Psoas muscle (tissue), 8 donors: ENCODE data around the gene MTNR1B. TPM values are rescaled to one million over a fixed set of nuclear protein-coding genes. Genes with fewer than 3 reads are reported as not detected.

ENCODE experiments used
- ATAC-seq, 4 donors: fragments of 200-7000 bp; cut with Tn5 transposase; one replicate each; pipeline ENCODE4 v1.9.1; 2020; ENCODE audit warnings: moderate library complexity in 3 of 4, mild to moderate bottlenecking in 2 of 4
- DNase-seq, 2 donors: peaks; one replicate each; pipeline ENCODE4 v3.0.0-alpha.2; 2020
- H3K27ac ChIP-seq: fragments of 200-600 bp; one replicate; pipeline ENCODE4 v1.8.0; 2022
- H3K27me3 ChIP-seq, 3 donors: fragments of 200-600 bp in 1 of 3; one replicate each; pipeline versions ENCODE4 v1.6.1 to v1.8.0; 2013 to 2022; ENCODE audit warnings: low read length in 2 of 3, mild to moderate bottlenecking in 2 of 3, moderate library complexity in 1 of 3; ENCODE audit not compliant: insufficient read depth in 3 of 3
- H3K36me3 ChIP-seq, 2 donors: fragments of 200-600 bp in 1 of 2; one replicate each; pipeline versions ENCODE4 v1.6.1 to v1.8.0; 2013 to 2022; ENCODE audit warnings: low read depth in 1 of 2, mild to moderate bottlenecking in 1 of 2, moderate library complexity in 1 of 2; ENCODE audit not compliant: insufficient read depth in 1 of 2
- H3K4me1 ChIP-seq: fragments of 200-600 bp; one replicate; pipeline ENCODE4 v1.8.0; 2022
- H3K4me3 ChIP-seq: fragments of 200-600 bp; one replicate; pipeline ENCODE4 v1.8.0; 2022; ENCODE audit warnings: mild to moderate bottlenecking
- H3K9me3 ChIP-seq: fragments of 200-600 bp; one replicate; pipeline ENCODE4 v1.8.0; 2022
- WGBS, 3 donors: extraction: QIAGEN DNeasy Blood & Tissue Kit; methylation state at CpG; one replicate each; pipeline versions ENCODE4 v1.1.6 to v1.1.7; 2013; 5-methylcytosine and 5-hydroxymethylcytosine counted together
- intact Hi-C, 2 donors: fragments of 100-400 bp; cut with DNase I; formaldehyde crosslinking; loops; one replicate each; pipeline versions ENCODE4 v1.11.0 to v1.14.2; 2022
- long read RNA-seq, 2 donors: library from polyadenylated mRNA; unstranded; transcript quantifications; one replicate each; pipeline ENCODE4 v2.0.0, GENCODE V29; 2021
- polyA plus RNA-seq, 3 donors: library from polyadenylated mRNA; stranded (reverse); fragments of 200-250 nt; gene quantifications; one replicate each; pipeline ENCODE4 v1.2.3, GENCODE V29; 2013
- total RNA-seq, 4 donors: library from RNA; stranded (reverse); fragmentation: NEBNext Ultra II Directional in 2 of 4; extraction: Animal tissue kit (Norgen Biotek cat#: 25700) in 2 of 4; gene quantifications; one replicate each; pipeline versions ENCODE4 v1.2.1 to v1.2.4, GENCODE V29; 2021 to 2023
- TF ChIP-seq, protein P1 (sequence below): fragments of 200-600 bp; IDR thresholded peaks from one replicate; pipeline ENCODE4 v1.8.0; 2022; ENCODE audit warnings: antibody characterized with exemption
- donor health status: healthy with polysubstance abuse.
- donor health status: DM: no; HTN: no; CAD: no; lungs with moderate emphysema.
- donor health status: Bipolar disorder and iron deficiency.
- donor health status: healthy.
- donor health status: DM: yes; HTN: yes; CAD: no.
- donor health status: DM: no; HTN: no; CAD: no.
- donor health status: DM: no; HTN: no; CAD: no.
- donor health status: DM: yes; HTN: yes; CAD: no.

MTNR1B gene
- total RNA-seq (not detected), polyA plus RNA-seq (not detected)
- long read RNA-seq, donor 1: 0 reads
- long read RNA-seq, donor 2: 0 reads

DNA sequence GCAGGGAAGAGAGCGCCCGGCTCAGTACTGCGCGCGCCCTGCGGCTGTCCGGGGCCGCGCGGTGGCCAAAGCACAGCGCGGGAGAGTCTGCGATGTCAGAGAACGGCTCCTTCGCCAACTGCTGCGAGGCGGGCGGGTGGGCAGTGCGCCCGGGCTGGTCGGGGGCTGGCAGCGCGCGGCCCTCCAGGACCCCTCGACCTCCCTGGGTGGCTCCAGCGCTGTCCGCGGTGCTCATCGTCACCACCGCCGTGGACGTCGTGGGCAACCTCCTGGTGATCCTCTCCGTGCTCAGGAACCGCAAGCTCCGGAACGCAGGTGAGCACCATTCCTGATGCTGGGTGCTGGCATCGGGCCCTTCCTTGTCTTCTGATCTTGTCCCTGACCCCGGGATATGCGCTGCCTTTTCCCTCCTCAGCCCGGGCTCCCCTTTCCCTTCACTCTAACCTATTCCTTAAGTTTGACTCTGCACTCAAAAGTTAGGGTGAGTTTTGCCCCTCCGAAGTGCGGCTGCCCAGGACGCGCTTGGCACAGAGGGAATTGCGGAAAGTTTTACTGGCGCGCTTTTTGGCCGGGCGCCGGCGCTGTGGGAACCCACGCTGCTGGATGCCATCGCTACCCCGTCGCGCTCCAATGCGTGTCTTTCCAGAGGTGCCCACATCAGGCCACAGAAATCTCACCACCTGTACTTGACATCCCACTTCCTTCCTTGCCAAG, at the start of gene MTNR1B:
Gene MTNR1B, plus strand, starts transcription at position 18 of the 714 bp plus-strand sequence. Its CDS starts 75 bp downstream, at position 93.
- DNase-seq: no peak
- no peaks in the 10 kb centered on the region for H3K4me1 ChIP-seq
- intact Hi-C loops: no loop called here
- no peaks in the 10 kb centered on the region for H3K9me3 ChIP-seq
- no peaks in the 10 kb centered on the region for H3K36me3 ChIP-seq
- ATAC-seq: no peak
- 3 to 7% (median 4%) methylated on average over 46 to 58 of the region's 58 CpGs for WGBS, 3 donors
- peaks cover 0 to 15% (median 8%) of the 10 kb centered on the region in 3 donors for H3K27me3 ChIP-seq
- no peak within 1 kb of the TSS for H3K4me3 ChIP-seq
- H3K27ac ChIP-seq: no peak within 1 kb of the TSS
- TF ChIP-seq, protein P1, sequence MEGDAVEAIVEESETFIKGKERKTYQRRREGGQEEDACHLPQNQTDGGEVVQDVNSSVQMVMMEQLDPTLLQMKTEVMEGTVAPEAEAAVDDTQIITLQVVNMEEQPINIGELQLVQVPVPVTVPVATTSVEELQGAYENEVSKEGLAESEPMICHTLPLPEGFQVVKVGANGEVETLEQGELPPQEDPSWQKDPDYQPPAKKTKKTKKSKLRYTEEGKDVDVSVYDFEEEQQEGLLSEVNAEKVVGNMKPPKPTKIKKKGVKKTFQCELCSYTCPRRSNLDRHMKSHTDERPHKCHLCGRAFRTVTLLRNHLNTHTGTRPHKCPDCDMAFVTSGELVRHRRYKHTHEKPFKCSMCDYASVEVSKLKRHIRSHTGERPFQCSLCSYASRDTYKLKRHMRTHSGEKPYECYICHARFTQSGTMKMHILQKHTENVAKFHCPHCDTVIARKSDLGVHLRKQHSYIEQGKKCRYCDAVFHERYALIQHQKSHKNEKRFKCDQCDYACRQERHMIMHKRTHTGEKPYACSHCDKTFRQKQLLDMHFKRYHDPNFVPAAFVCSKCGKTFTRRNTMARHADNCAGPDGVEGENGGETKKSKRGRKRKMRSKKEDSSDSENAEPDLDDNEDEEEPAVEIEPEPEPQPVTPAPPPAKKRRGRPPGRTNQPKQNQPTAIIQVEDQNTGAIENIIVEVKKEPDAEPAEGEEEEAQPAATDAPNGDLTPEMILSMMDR: no peak

DNA sequence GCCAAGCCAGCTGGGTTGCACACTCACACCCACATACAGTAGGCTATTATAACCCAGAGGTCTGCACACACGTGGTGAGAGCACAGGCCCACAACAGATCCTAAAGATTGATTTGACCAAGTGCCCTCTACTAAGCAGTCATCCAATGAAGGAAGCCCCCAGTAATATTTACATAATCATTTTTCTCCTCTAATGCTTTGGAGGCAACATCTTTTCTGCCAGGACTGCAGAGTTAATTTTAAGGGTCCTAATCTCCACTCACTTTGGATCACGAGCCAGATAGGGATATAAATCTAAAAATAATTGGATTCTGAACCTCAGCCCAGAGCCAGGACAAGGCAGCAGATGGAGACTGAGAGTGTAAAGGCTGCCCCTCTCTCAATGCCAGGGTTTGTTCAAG, 49.1 kb upstream of the MTNR1B start:
- Histone ChIP-seq H3K4me3 (no peak overlapping the region), H3K36me3 (no peaks in the 10 kb centered on the region), H3K27ac (no peak overlapping the region), H3K4me1 (no peaks in the 10 kb centered on the region), H3K9me3 (no peaks in the 10 kb centered on the region), H3K27me3 (peaks cover 0 to 3% (median 0%) of the 10 kb centered on the region in 3 donors)
- ATAC-seq (no peak), DNase-seq (no peak)
- intact Hi-C loops: no loop called here
- TF ChIP-seq, protein P1: no peak
- 14 to 34% (median 15%) methylated on average over 2 of the region's 2 CpGs for WGBS, 3 donors

DNA sequence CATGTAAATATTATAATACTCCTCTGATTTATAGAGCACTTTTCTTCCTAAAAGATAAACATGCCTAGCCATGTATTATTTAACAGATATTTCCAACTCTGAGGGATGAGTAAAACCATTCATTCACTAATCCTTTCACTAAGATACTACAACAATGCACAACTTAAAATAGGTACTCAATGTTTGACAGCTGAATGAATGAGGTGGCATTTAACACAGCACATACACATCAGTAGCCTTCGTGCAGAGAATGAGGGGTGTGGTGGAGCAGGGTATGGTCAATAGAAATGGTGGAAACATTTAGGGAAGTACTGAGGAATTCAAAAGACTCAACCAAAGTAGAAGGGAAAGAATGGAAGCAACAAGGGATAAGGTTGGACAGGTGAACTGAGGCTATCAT, 46.7 kb upstream of the MTNR1B start:
- Histone ChIP-seq H3K9me3 (no peaks in the 10 kb centered on the region), H3K36me3 (no peaks in the 10 kb centered on the region), H3K4me1 (no peaks in the 10 kb centered on the region), H3K4me3 (no peak overlapping the region), H3K27me3 (no peaks in the 10 kb centered on the region), H3K27ac (no peak overlapping the region)
- intact Hi-C loops: no loop called here
- 51 to 63% (median 61%) methylated on average over 1 of the region's 1 CpG for WGBS, 3 donors
- DNase-seq: no peak
- TF ChIP-seq, protein P1: no peak
- no peak for ATAC-seq

DNA sequence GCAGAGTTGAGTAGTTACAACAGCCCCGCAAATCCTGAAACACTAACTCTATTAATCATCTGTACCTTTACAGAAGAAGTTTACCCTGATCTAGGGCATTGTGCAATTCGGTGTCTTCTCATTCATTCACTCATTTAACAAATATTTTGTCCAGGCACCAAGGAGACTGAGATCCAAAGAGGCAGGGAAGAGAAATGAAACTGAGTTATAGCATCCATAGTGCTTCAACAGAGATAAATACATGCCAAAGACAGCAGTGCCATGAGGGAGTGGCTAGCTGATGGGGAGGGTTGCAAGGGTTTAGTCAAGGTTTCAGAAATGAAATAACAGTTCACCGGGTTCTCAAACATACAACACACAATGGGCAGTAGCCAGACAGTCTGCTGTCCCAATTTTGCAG, 40.2 kb upstream of the MTNR1B start:
- Histone ChIP-seq H3K4me1 (no peaks in the 10 kb centered on the region), H3K9me3 (no peaks in the 10 kb centered on the region), H3K27me3 (no peaks in the 10 kb centered on the region), H3K4me3 (no peak overlapping the region), H3K27ac (no peak overlapping the region), H3K36me3 (no peaks in the 10 kb centered on the region)
- ATAC-seq: no peak
- TF ChIP-seq, protein P1: no peak
- no peak for DNase-seq
- intact Hi-C loops: no loop called here
- 84 to 87% (median 84%) methylated on average over 3 of the region's 3 CpGs for WGBS, 3 donors

DNA sequence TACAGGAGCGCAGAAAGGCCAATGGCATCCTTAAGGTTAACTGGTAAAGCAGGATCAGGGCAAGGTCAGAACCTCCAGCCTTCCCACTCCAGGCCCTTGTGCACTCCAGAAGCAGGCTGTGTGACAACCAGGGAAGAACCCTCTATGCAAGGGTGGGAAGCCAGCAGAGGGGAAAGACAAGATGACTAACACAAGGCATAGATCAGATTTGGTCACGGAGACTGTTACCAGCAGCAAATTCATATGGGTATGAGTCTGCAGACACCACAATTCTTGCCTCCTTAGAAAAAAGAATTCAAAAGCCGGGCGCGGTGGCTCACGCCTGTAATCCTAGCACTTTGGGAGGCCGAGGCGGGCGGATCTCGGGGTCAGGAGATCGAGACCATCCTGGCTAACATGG, 39.8 kb upstream of the MTNR1B start:
- Histone ChIP-seq H3K27ac (no peak overlapping the region), H3K27me3 (no peaks in the 10 kb centered on the region), H3K36me3 (no peaks in the 10 kb centered on the region), H3K9me3 (no peaks in the 10 kb centered on the region), H3K4me3 (no peak overlapping the region), H3K4me1 (no peaks in the 10 kb centered on the region)
- intact Hi-C loops: no loop called here
- TF ChIP-seq, protein P1: no peak
- ATAC-seq (no peak), DNase-seq (no peak)
- 92 to 93% (median 92%) methylated on average over 10 to 11 of the region's 11 CpGs for WGBS, 3 donors
